HG02938 (cell line): ENCODE data around the gene NAPEPLD.
"Not testable (repeated sequence)": the region's sequence is repeated elsewhere in the genome, so short reads cannot be mapped to it uniquely, and the experiment has no call there.

Experiments
- ATAC-seq: cut with Tn5 transposase; IDR thresholded peaks from one replicate; pipeline ENCODE4 v1.9.1; 2021; ENCODE audit warnings: mild to moderate bottlenecking, moderate library complexity; ENCODE audit not compliant: unreplicated experiment

The NAPEPLD gene

GRCh38 chr7:103073989-103074518 is 74.8 kb downstream of the NAPEPLD start:
- no peak for ATAC-seq

- ATAC-seq = no peak
These were observed 77.9 kb downstream of the NAPEPLD start for GRCh38 chr7:103071000-103071399.

GRCh38 chr7:103068414-103069403 is 80.2 kb downstream of the NAPEPLD start:
- ATAC-seq = no peak

GRCh38 chr7:103065667-103066066 is 83.2 kb downstream of the NAPEPLD start:
- no peak for ATAC-seq

GRCh38 chr7:103063895-103064294 is 85.0 kb downstream of the NAPEPLD start:
- no peak for ATAC-seq

GRCh38 chr7:103059471-103059870 is 89.4 kb downstream of the NAPEPLD start:
- ATAC-seq = no peak

GRCh38 chr7:103058122-103058521 is 90.8 kb downstream of the NAPEPLD start:
- ATAC-seq = no peak

GRCh38 chr7:103056006-103056405 is 92.9 kb downstream of the NAPEPLD start:
- ATAC-seq = not testable (repeated sequence)

GRCh38 chr7:103051519-103051918 is 97.4 kb downstream of the NAPEPLD start:
- ATAC-seq = no peak
